ENCODE measurements around the gene POC1A.

DNA sequence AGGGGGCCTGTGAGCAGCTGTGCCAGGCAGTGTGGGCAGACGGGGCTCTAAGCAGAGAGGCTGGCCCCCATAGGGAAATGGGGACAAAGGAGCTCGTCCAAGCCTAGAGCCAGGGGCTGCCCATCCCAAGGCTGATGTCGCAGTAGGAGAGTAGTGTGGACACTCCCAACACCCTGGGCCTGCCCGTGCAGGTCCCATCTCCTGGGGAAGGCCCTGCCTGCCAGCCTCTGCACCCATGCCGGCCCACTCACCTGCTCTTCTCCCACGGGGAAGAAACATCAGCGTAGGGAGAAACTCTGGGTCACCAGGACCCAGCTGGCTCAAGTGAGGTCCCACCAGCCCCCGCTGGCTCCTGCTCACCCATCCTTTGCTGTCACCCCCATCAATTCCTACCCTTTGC is 87.2 kb downstream of the POC1A start:
- TF ChIP-seq ARNT (IDR thresholded peaks at IDR 0.05) (no peak), ELF4 (IDR thresholded peaks at IDR 0.05) (no peak), BHLHE40 (IDR thresholded peaks at IDR 0.05; ENCODE audit: borderline replicate concordance) (no peak), SP1 (IDR thresholded peaks at IDR 0.05) (no peak), SUZ12 (IDR thresholded peaks at IDR 0.05) (no peak), HDGF (IDR thresholded peaks at IDR 0.05; ENCODE audit: borderline replicate concordance) (no peak), FOXM1 (IDR thresholded peaks at IDR 0.05; ENCODE audit: borderline replicate concordance) (no peak), FOXA1 (IDR thresholded peaks at IDR 0.05) (no peak), L3MBTL2 (conservative IDR thresholded peaks at IDR 0.05) (no peak), NFRKB (IDR thresholded peaks at IDR 0.05) (no peak), LEF1 (IDR thresholded peaks at IDR 0.05; ENCODE audit: borderline replicate concordance) (no peak), FOXK2 (IDR thresholded peaks at IDR 0.05) (no peak)
- TF ChIP-seq, protein P1, sequence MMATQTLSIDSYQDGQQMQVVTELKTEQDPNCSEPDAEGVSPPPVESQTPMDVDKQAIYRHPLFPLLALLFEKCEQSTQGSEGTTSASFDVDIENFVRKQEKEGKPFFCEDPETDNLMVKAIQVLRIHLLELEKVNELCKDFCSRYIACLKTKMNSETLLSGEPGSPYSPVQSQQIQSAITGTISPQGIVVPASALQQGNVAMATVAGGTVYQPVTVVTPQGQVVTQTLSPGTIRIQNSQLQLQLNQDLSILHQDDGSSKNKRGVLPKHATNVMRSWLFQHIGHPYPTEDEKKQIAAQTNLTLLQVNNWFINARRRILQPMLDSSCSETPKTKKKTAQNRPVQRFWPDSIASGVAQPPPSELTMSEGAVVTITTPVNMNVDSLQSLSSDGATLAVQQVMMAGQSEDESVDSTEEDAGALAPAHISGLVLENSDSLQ (IDR thresholded peaks at IDR 0.05) = no peak

All from HEK293T (cell line).